HEK293T (cell line): ENCODE results near the gene TMEM97.

ENCODE experiments used
- BHLHE40 ChIP-seq: fragments of 450-650 bp; IDR thresholded peaks from 2 replicates; pipeline ENCODE4 v1.6.1; 2016; ENCODE audit warnings: mild to moderate bottlenecking, moderate library complexity, borderline replicate concordance
- L3MBTL2 ChIP-seq: fragments of 450-650 bp; conservative IDR thresholded peaks from 2 replicates; pipeline ENCODE4 v1.6.1; 2016; ENCODE audit warnings: mild to moderate bottlenecking
- NFRKB ChIP-seq: fragments of 450-650 bp; IDR thresholded peaks from 2 replicates; pipeline ENCODE4 v1.6.1; 2016; ENCODE audit warnings: mild to moderate bottlenecking, moderate library complexity
- PKNOX1 ChIP-seq: fragments of 450-650 bp; IDR thresholded peaks from 2 replicates; pipeline ENCODE4 v1.6.1; 2016
- SP1 ChIP-seq: fragments of 450-650 bp; IDR thresholded peaks from 2 replicates; pipeline ENCODE4 v1.6.1; 2017

DNA sequence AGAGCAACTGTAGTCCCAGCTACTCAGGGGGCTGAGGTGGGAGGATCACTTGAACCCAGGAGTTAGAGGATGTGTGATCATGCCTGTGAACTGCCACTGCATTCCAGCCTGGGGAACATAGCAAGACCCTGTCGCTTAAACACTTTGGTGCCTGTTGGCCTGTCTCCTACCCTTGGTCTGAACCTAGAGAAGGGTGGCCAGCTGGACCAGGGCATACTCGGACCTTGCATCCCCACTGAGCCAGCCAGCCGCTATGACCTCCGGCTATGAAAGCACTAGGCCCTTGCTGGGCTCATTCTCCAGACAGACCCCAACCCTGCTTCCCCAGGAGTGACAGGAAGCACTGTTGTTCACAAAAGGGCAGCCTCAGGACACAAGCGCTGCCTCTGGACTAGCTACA lies 11.7 kb downstream of the TMEM97 start:
- TF ChIP-seq SP1, result no peak
- no peak for TF ChIP-seq PKNOX1
- no peak for TF ChIP-seq BHLHE40
- no peak for TF ChIP-seq L3MBTL2
- TF ChIP-seq NFRKB, result no peak
